Astrocyte (in vitro differentiated cells and primary cell): Measurements from ENCODE around the gene KNTC1. TPM values are rescaled to one million over a fixed set of nuclear protein-coding genes. Genes with fewer than 3 reads are reported as not detected.

Experiments
- DNase-seq: peaks from one replicate; pipeline ENCODE4 v3.0.0-alpha.2; 2010; ENCODE audit warnings: low read depth
- FAIRE-seq: peaks from 2 replicates; lab custom pipeline; 2011; peaks lifted over from hg19 to GRCh38; lab: Jason Lieb, UNC
- H2AFZ ChIP-seq: 2 replicates; pipeline ENCODE4 v1.6.0; 2012; ENCODE audit warnings: low read depth, low read length, inconsistent platforms
- H3K27ac ChIP-seq: 2 replicates; pipeline ENCODE4 v1.5.1; 2011; ENCODE audit warnings: low read depth, low read length, inconsistent platforms
- H3K27me3 ChIP-seq: 2 replicates; pipeline ENCODE4 v1.6.0; 2011; ENCODE audit warnings: low read length, inconsistent platforms; ENCODE audit not compliant: insufficient read depth
- H3K36me3 ChIP-seq: 2 replicates; pipeline ENCODE4 v1.5.1; 2011; ENCODE audit warnings: low read length, inconsistent platforms; ENCODE audit not compliant: insufficient read depth
- H3K4me1 ChIP-seq: 2 replicates; pipeline ENCODE4 v1.5.1; 2011; ENCODE audit warnings: low read length, inconsistent platforms; ENCODE audit not compliant: insufficient read depth
- H3K4me2 ChIP-seq: 2 replicates; pipeline ENCODE4 v1.6.0; 2012; ENCODE audit warnings: low read length, inconsistent platforms
- H3K4me3 ChIP-seq: 2 replicates; pipeline ENCODE4 v1.5.1; 2011; ENCODE audit warnings: low read depth, mild to moderate bottlenecking, low read length, inconsistent platforms; ENCODE audit not compliant: insufficient read depth
- H3K79me2 ChIP-seq: 2 replicates; pipeline ENCODE4 v1.6.0; 2012; ENCODE audit warnings: mild to moderate bottlenecking, low read length, inconsistent platforms; ENCODE audit not compliant: insufficient read depth
- H3K9ac ChIP-seq: 2 replicates; pipeline ENCODE4 v1.6.0; 2012; ENCODE audit warnings: mild to moderate bottlenecking, low read length, inconsistent platforms
- H3K9me3 ChIP-seq: 2 replicates; pipeline ENCODE4 v1.5.1; 2012; ENCODE audit warnings: low read depth, mild to moderate bottlenecking, low read length, inconsistent platforms; ENCODE audit not compliant: insufficient read depth
- H4K20me1 ChIP-seq: 2 replicates; pipeline ENCODE4 v1.6.0; 2012; ENCODE audit warnings: low read length, inconsistent platforms; ENCODE audit not compliant: insufficient read depth
- H3K27ac Mint-ChIP-seq: one replicate; pipeline ENCODE4 v1.8.0; 2021; ENCODE audit warnings: mild to moderate bottlenecking, mixed read lengths; ENCODE audit not compliant: unreplicated experiment
- H3K27me3 Mint-ChIP-seq: one replicate; pipeline ENCODE4 v1.8.0; 2021; ENCODE audit warnings: low read depth, mixed read lengths; ENCODE audit not compliant: unreplicated experiment
- H3K36me3 Mint-ChIP-seq: one replicate; pipeline ENCODE4 v1.8.0; 2021; ENCODE audit warnings: low read depth, mixed read lengths; ENCODE audit not compliant: unreplicated experiment
- H3K4me1 Mint-ChIP-seq: one replicate; pipeline ENCODE4 v1.8.0; 2021; ENCODE audit warnings: low read depth, mixed read lengths; ENCODE audit not compliant: unreplicated experiment
- H3K4me3 Mint-ChIP-seq: one replicate; pipeline ENCODE4 v1.8.0; 2021; ENCODE audit warnings: mild to moderate bottlenecking, moderate library complexity, mixed read lengths; ENCODE audit not compliant: unreplicated experiment
- H3K9me3 Mint-ChIP-seq: one replicate; pipeline ENCODE4 v1.8.0; 2021; ENCODE audit warnings: mild to moderate bottlenecking, mixed read lengths; ENCODE audit not compliant: unreplicated experiment
- CTCF ChIP-seq: IDR thresholded peaks from 2 replicates; pipeline ENCODE4 v1.5.1; 2011; ENCODE audit warnings: low read depth, mild to moderate bottlenecking, inconsistent platforms, low read length, moderate library complexity; ENCODE audit not compliant: insufficient read depth
- EZH2 ChIP-seq: IDR thresholded peaks from 2 replicates; pipeline ENCODE4 v1.6.1; 2012; ENCODE audit warnings: mild to moderate bottlenecking, low read length, inconsistent platforms; ENCODE audit not compliant: insufficient read depth
- total RNA-seq: library from RNA; stranded (reverse); gene quantifications from 2 replicates; pipeline ENCODE4 v1.2.1, GENCODE V29; 2021

The KNTC1 gene
- total RNA-seq, 1 donor from 2014 or later: 10.6 TPM

- Mint-ChIP-seq H3K36me3 (no peaks in the 10 kb centered on the region), H3K27ac (no peak overlapping the region), H3K4me3 (no peak overlapping the region), H3K4me1 (no peaks in the 10 kb centered on the region), H3K27me3 (peaks cover 2% of the 10 kb centered on the region), H3K9me3 (no peaks in the 10 kb centered on the region)
- H4K20me1 ChIP-seq: no peaks in the 10 kb centered on the region
- no peak for TF ChIP-seq CTCF
- TF ChIP-seq EZH2: no peak
- H3K4me1 ChIP-seq: peaks cover 7% of the 10 kb centered on the region
- no peak for DNase-seq
- H3K4me2 ChIP-seq: no peak overlapping the region
- H3K27ac ChIP-seq: no peak overlapping the region
- H3K27me3 ChIP-seq: no peaks in the 10 kb centered on the region
- no peak overlapping the region for H3K9ac ChIP-seq
- no peaks in the 10 kb centered on the region for H3K79me2 ChIP-seq
- no peak for FAIRE-seq
- no peak overlapping the region for H3K4me3 ChIP-seq
- no peaks in the 10 kb centered on the region for H3K9me3 ChIP-seq
- no peak overlapping the region for H2AFZ ChIP-seq
- no peaks in the 10 kb centered on the region for H3K36me3 ChIP-seq
Observed at GRCh38 chr12:122665349-122665748, 138.3 kb downstream of the KNTC1 start.

DNA sequence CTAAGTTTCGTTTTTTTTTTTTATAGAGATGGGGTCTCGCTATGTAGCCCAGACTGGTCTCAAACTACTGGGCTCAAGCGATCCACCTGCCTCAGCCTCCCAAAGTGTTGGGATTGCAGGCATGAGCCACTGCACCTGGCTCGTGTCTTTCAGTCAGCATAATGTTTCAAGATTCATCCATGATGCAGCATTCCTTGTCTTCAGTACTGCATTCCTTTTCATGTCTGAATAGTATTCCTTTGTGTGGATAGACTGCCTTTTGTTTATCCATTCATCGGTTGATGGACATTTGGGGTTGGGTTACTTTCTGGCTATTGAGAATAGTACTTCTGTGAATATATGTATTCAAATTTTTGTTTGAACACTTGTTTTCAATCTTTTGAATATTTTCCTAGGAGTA lies 138.7 kb downstream of the KNTC1 start:
- Histone ChIP-seq H3K4me2 (no peak overlapping the region), H3K4me3 (no peak overlapping the region), H3K4me1 (peaks cover 7% of the 10 kb centered on the region), H3K9ac (no peak overlapping the region), H3K27ac (no peak overlapping the region), H3K9me3 (no peaks in the 10 kb centered on the region), H3K27me3 (no peaks in the 10 kb centered on the region), H3K79me2 (no peaks in the 10 kb centered on the region), H4K20me1 (no peaks in the 10 kb centered on the region), H2AFZ (no peak overlapping the region), H3K36me3 (no peaks in the 10 kb centered on the region)
- Mint-ChIP-seq H3K9me3 (no peaks in the 10 kb centered on the region), H3K27me3 (peaks cover 2% of the 10 kb centered on the region), H3K4me1 (no peaks in the 10 kb centered on the region), H3K36me3 (no peaks in the 10 kb centered on the region), H3K4me3 (no peak overlapping the region), H3K27ac (no peak overlapping the region)
- FAIRE-seq (no peak), DNase-seq (no peak)
- no peak for TF ChIP-seq EZH2
- no peak for TF ChIP-seq CTCF

GRCh38 chr12:122668268-122668667 lies 141.2 kb downstream of the KNTC1 start:
- no peaks in the 10 kb centered on the region for H3K4me1 Mint-ChIP-seq
- Histone ChIP-seq H3K4me1 (peaks cover 7% of the 10 kb centered on the region), H2AFZ (no peak overlapping the region), H3K9ac (no peak overlapping the region), H3K27ac (no peak overlapping the region), H4K20me1 (no peaks in the 10 kb centered on the region), H3K79me2 (no peaks in the 10 kb centered on the region), H3K27me3 (no peaks in the 10 kb centered on the region), H3K4me2 (no peak overlapping the region), H3K4me3 (no peak overlapping the region), H3K9me3 (no peaks in the 10 kb centered on the region), H3K36me3 (no peaks in the 10 kb centered on the region)
- DNase-seq (no peak), FAIRE-seq (no peak)
- TF ChIP-seq EZH2: no peak
- no peak for TF ChIP-seq CTCF
- H3K9me3 Mint-ChIP-seq: no peaks in the 10 kb centered on the region
- H3K27me3 Mint-ChIP-seq: peaks cover 2% of the 10 kb centered on the region
- H3K4me3 Mint-ChIP-seq: no peak overlapping the region
- H3K36me3 Mint-ChIP-seq: peaks cover 2% of the 10 kb centered on the region
- H3K27ac Mint-ChIP-seq: no peak overlapping the region
